ENCODE results near the gene DR1.

GRCh38 chr1:93321720-93322119 is 24.0 kb upstream of the DR1 start:
- TF ChIP-seq CTCF (conservative IDR thresholded peaks at IDR 0.05; ENCODE audit: low read depth, low read length): no peak
- TF ChIP-seq EZH2 (IDR thresholded peaks at IDR 0.05; ENCODE audit: low read length, unreplicated experiment): no peak

Data from PC-3 (cell line).